Measurements from ENCODE around the gene CATSPERE. TPM values are rescaled to one million over a fixed set of nuclear protein-coding genes. Genes with fewer than 3 reads are reported as not detected.
A peak's percentile ranks its signal among the peaks of the same experiment; 100 is the strongest.

CATSPERE gene
- total and polyA plus RNA-seq, 2 of the 8 experiments (the other 6 are each of a cell fraction or from before 2014, with no cell fraction given), result 0.05 to 0.45 TPM

- no peaks in the 10 kb centered on the region for H3K36me3 ChIP-seq (ENCODE audit: control insufficient read depth in 2 of 4, insufficient read depth in 4 of 4, low read length in 3 of 4)
- no peak overlapping the region for H3K27ac ChIP-seq (ENCODE audit: low read depth, low read length)
- H2BK20ac ChIP-seq (ENCODE audit: low read length), result 0 out of 2 replicates have a peak overlapping the region, but pooled peaks have one; percentile 2
- no peak overlapping the region for H3K4ac ChIP-seq (replicated peaks; ENCODE audit: insufficient read length, low read depth, low read length)
- no peak overlapping the region for H3K9ac ChIP-seq (replicated peaks in 1 of 4; ENCODE audit: extremely low read depth in 1 of 4, low read depth in 3 of 4, low read length in 3 of 4)
- no peak overlapping the region for H2BK120ac ChIP-seq (replicated peaks; ENCODE audit: low read depth, low read length)
- H4K91ac ChIP-seq (replicated peaks; ENCODE audit: insufficient read length, low read length), result no peak overlapping the region
- WGBS, 2 experiments (ENCODE audit: extremely low coverage in 1 of 2, insufficient coverage in 1 of 2, insufficient read length in 1 of 2, insufficient replicate concordance in 2 of 2, low coverage in 1 of 2, low lambda C conversion rate in 2 of 2, missing lambda C conversion rate in 1 of 2), result 90% methylated on average over 9 of the region's 9 CpGs; no CpG with 5 or more reads in 1 of the 2 experiments
- H3K14ac ChIP-seq (ENCODE audit: insufficient read length), result no peak overlapping the region
- CTCF ChIA-PET (ENCODE audit: partially characterized antibody), result interaction anchor here (0.6 to 2.2 kb wide), 4 partner anchors 10 to 188 kb away, joined by 3 to 16 read pairs (median 3); no protein-coding TSS in a partner anchor
- no peak overlapping the region for H2AK5ac ChIP-seq (ENCODE audit: low read depth, low read length)
- H3K23ac ChIP-seq (ENCODE audit: insufficient read length), result no peak overlapping the region
- H2BK12ac ChIP-seq (ENCODE audit: low read depth, low read length), result peak overlapping the region; percentile 68; the same call in 1 of the 2 replicates
- no peak overlapping the region for H2BK15ac ChIP-seq (ENCODE audit: low read length)
- no peaks in the 10 kb centered on the region for H3K79me1 ChIP-seq (ENCODE audit: low read depth, low read length)
- H2BK5ac ChIP-seq (ENCODE audit: low read depth, low read length), result no peak overlapping the region; the same call in 1 of the 2 replicates
- H3K9me3 ChIP-seq (ENCODE audit: insufficient read depth in 2 of 2, low read depth in 1 of 2, low read length in 1 of 2), result 0 out of 4 replicates have a peak, but pooled peaks cover 0 to 3% of the 10 kb centered on the region in 2 experiments
- POLR2A ChIA-PET (ENCODE audit: partially characterized antibody), result no interaction called here
- H3K4me3 ChIP-seq (ENCODE audit: extremely low read depth in 1 of 4, insufficient read depth in 2 of 4, low read depth in 3 of 4, low read length in 4 of 4), result no peak overlapping the region
- H3K56ac ChIP-seq (replicated peaks; ENCODE audit: insufficient read length, low read depth, low read length), result no peak overlapping the region
- no peak overlapping the region for H4K8ac ChIP-seq (ENCODE audit: extremely low read depth, insufficient read depth, low read length)
- no peaks in the 10 kb centered on the region for H3K79me2 ChIP-seq (ENCODE audit: control insufficient read depth in 1 of 2, insufficient read depth in 2 of 2, low read length in 2 of 2)
- no peak for TF ChIP-seq POLR2AphosphoS5 (IDR thresholded peaks at IDR 0.05; ENCODE audit: low read depth, low read length)
- H4K20me1 ChIP-seq (replicated peaks in 1 of 2; ENCODE audit: control insufficient read depth in 1 of 2, insufficient read depth in 2 of 2, low read length in 2 of 2), result no peaks in the 10 kb centered on the region
- no peak overlapping the region for H3K18ac ChIP-seq (ENCODE audit: extremely low read depth, low read length)
- H3K27me3 ChIP-seq (replicated peaks in 1 of 4; ENCODE audit: control insufficient read depth in 3 of 4, extremely low read depth in 1 of 4, insufficient read depth in 3 of 4, low read length in 3 of 4), result no peaks in the 10 kb centered on the region
- no peaks in the 10 kb centered on the region for H3K23me2 ChIP-seq (ENCODE audit: low read depth, low read length)
- H3K4me2 ChIP-seq (ENCODE audit: insufficient read depth in 1 of 2, low read depth in 2 of 2, low read length in 2 of 2), result no peak overlapping the region
- FAIRE-seq (no peak), DNase-seq (ENCODE audit: low read depth in 1 of 2, low spot score in 2 of 2) (no peak)
- no peak overlapping the region for H4K5ac ChIP-seq (ENCODE audit: insufficient read length, low read depth, low read length)
- H2AFZ ChIP-seq (ENCODE audit: low read length), result peak overlapping the region; percentile 35
- H3K4me1 ChIP-seq (replicated peaks in 1 of 4; ENCODE audit: control insufficient read depth in 3 of 4, insufficient read depth in 4 of 4, low read length in 3 of 4), result peaks cover 0 to 6% (median 1%) of the 10 kb centered on the region in 4 experiments; a peak in 1 of 7 replicates
Measured at GRCh38 chr1:244614113-244614836, 153.2 kb downstream of the CATSPERE start.
